Fibroblast of skin of left quadriceps (primary cell): ENCODE data around the gene C1QTNF4.

Experiments
- DNase-seq, 2 experiments: peaks; one replicate each; pipeline ENCODE4 v3.0.0-alpha.2; 2013; ENCODE audit warnings: low read depth in 2 of 2

Gene C1QTNF4

GRCh38 chr11:47593492-47593933 lies 698 bp downstream of the C1QTNF4 start:
- DNase-seq: no peak

GRCh38 chr11:47592970-47593369 lies 1.2 kb downstream of the C1QTNF4 start:
- no peak for DNase-seq

GRCh38 chr11:47592251-47592650 lies 2.0 kb downstream of the C1QTNF4 start:
- no peak for DNase-seq

- DNase-seq: no peak
Measured at GRCh38 chr11:47591764-47592163, 2.4 kb downstream of the C1QTNF4 start.

GRCh38 chr11:47589977-47590861 lies 4.0 kb downstream of the C1QTNF4 start:
- no peak for DNase-seq

GRCh38 chr11:47589584-47589976 lies 4.6 kb downstream of the C1QTNF4 start:
- DNase-seq: no peak

- no peak for DNase-seq
Measured at GRCh38 chr11:47589118-47589517, 5.1 kb downstream of the C1QTNF4 start.

GRCh38 chr11:47587723-47588326 lies 6.4 kb downstream of the C1QTNF4 start:
- DNase-seq: no peak

GRCh38 chr11:47587039-47587716 lies 7.0 kb downstream of the C1QTNF4 start:
- no peak for DNase-seq

- no peak for DNase-seq
Measured at GRCh38 chr11:47586098-47586855, 7.9 kb downstream of the C1QTNF4 start, which contains the start of gene FAM180B. Gene FAM180B, plus strand, starts transcription at chr11:47586678. Its CDS starts 91 bp downstream, at chr11:47586769.

- DNase-seq: no peak
Measured at GRCh38 chr11:47583844-47584243, 10.4 kb downstream of the C1QTNF4 start.

GRCh38 chr11:47578524-47579494 lies 15.4 kb downstream of the C1QTNF4 start, which contains the start of the genes KBTBD4 and NDUFS3:
Gene KBTBD4, minus strand, starts transcription at chr11:47578970. Its CDS starts 19 bp downstream, at chr11:47578951.
Gene NDUFS3, plus strand, starts transcription at chr11:47579074. Its CDS starts 18 bp downstream, at chr11:47579092.
- peak; percentile 74 to 76 for DNase-seq

- no peak for DNase-seq
Measured at GRCh38 chr11:47577460-47578041, 16.7 kb downstream of the C1QTNF4 start.

GRCh38 chr11:47573321-47573720 lies 20.9 kb downstream of the C1QTNF4 start:
- DNase-seq: no peak

- no peak for DNase-seq
Measured at GRCh38 chr11:47572715-47573255, 21.4 kb downstream of the C1QTNF4 start.

GRCh38 chr11:47571895-47572294 lies 22.3 kb downstream of the C1QTNF4 start:
- no peak for DNase-seq

GRCh38 chr11:47571357-47571729 lies 22.9 kb downstream of the C1QTNF4 start:
- DNase-seq: no peak

- DNase-seq: no peak
Measured at GRCh38 chr11:47570651-47571356, 23.4 kb downstream of the C1QTNF4 start.

GRCh38 chr11:47569646-47570045 lies 24.6 kb downstream of the C1QTNF4 start:
- no peak for DNase-seq
